CD4-positive, alpha-beta T cell treated with Interferon gamma for 1 hour (primary cell): ENCODE measurements around the gene EML2.
"Not testable (repeated sequence)": the region's sequence is repeated elsewhere in the genome, so short reads cannot be mapped to it uniquely, and the experiment has no call there.

ENCODE experiments used
- DNase-seq: peaks from one replicate; pipeline ENCODE4 v3.0.0-alpha.2; 2020

The EML2 gene

GRCh38 chr19:45638930-45639729 is at the start of gene EML2:
Gene EML2 (minus strand): TSS chr19:45639397. CDS start chr19:45639376, 21 bp downstream.
- DNase-seq: peak; percentile 37

GRCh38 chr19:45687599-45687998 is 48.4 kb upstream of the EML2 start:
- no peak for DNase-seq

GRCh38 chr19:45685045-45685444 is 45.8 kb upstream of the EML2 start:
- DNase-seq: not testable (repeated sequence)

- DNase-seq: no peak
Observed at GRCh38 chr19:45682908-45683307, 43.7 kb upstream of the EML2 start.

- DNase-seq: no peak
Observed at GRCh38 chr19:45682117-45682516, 42.9 kb upstream of the EML2 start.

DNA sequence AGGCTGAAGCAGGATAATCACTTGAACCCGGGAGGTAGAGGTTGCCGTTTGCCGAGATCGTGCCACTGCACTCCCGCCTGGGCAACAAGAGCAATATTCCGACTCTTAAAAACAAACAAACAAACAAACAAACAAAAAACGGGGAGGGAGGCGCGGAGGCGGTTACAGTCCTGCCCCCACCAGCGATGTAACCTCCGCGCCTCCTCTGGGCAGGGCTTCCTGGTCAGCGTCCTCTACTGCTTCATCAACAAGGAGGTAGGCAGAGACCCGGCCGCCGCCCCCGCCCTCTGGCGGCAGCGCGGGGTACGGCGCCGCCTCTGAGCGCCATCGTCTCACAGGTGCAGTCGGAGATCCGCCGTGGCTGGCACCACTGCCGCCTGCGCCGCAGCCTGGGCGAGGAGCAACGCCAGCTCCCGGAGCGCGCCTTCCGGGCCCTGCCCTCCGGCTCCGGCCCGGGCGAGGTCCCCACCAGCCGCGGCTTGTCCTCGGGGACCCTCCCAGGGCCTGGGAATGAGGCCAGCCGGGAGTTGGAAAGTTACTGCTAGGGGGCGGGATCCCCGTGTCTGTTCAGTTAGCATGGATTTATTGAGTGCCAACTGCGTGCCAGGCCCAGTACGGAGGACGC is 42.3 kb upstream of the EML2 start:
- peak; percentile 87 for DNase-seq

DNA sequence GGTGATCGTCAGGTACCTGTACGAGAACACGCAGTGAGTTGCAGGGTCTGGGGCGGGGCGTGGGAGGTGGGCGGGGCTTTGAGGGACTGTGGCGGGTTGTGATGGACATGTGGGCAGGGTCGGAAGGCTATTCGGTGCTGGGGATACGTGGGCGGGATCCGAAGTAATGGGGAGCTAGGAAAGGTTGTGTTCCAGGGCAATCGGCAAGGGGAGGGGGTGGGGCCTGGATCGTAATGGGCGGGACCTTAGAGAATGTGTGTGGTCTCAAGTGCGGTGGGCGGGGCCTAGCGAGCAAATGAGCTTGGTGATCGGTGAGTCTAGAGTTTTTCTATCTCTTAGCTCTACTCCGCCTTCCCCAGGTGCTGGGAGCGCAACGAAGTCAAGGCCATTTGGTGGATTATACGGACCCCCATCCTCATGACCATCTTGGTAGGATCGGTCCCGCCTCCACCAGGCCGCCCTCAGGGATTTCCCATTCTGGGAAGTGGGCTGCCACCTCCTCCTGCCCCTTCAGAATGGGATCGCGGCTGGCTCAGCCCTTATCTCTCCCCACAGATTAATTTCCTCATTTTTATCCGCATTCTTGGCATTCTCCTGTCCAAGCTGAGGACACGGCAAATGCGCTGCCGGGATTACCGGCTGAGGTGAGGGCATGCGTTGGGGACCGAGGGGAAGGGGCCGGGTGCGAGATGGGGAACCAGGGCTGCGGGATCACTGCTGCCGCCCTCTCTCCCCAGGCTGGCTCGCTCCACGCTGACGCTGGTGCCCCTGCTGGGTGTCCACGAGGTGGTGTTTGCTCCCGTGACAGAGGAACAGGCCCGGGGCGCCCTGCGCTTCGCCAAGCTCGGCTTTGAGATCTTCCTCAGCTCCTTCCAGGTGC is 38.4 kb upstream of the EML2 start:
- peak; percentile 86 for DNase-seq

GRCh38 chr19:45676851-45677263 is 37.7 kb upstream of the EML2 start:
- peak; percentile 34 for DNase-seq

DNA sequence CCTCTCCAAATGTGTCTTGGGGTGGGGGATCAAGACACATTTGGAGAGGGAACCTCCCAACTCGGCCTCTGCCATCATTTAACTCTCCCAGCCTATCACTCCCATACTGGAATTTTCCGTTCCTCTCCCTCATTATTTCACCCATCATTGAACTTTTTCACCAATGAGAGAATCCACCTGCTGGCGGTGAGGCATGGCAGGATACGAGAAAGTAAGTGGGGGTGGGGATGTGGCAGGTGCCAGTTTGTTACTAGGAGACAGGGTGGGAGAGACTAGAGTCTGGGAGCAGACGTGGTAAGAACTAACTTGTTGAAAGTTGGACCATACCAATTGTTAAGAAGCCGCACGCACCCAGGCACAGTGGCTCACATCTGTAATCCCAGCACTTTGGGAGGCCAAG is 35.7 kb upstream of the EML2 start:
- no peak for DNase-seq

DNA sequence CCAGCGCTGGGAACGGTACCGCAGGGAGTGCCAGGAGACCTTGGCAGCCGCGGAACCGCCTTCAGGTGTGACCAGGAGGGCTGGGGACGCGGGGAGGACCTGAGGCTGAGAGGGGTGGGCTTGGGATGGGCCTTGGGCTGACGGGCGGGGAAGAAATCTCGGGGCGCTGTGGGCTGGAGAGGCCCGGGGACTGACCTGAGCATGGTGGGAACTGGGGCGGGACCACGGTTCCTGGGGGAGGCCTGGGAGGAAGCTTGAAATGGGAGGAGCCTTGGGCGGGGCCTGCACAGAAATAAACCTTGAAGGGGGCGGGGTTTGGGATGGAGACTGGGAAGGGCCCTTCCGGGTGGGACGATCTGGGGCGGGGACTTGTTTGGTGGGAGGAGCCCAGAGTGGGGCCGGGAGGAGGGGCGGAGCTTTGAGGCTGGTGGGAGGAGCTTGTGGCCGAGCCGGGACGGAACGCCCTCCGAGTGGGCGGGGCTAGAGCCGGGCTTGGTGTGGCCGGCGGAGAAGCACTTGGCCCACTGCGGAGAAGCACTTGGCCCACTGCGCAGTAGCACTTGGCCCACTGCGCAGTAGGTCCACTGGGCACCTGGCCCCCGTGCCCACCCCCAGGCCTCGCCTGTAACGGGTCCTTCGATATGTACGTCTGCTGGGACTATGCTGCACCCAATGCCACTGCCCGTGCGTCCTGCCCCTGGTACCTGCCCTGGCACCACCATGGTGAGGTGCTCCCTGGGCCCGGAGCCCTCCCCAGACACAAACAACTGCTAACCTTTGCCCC is 31.7 kb upstream of the EML2 start:
- peak; percentile 58 for DNase-seq

DNA sequence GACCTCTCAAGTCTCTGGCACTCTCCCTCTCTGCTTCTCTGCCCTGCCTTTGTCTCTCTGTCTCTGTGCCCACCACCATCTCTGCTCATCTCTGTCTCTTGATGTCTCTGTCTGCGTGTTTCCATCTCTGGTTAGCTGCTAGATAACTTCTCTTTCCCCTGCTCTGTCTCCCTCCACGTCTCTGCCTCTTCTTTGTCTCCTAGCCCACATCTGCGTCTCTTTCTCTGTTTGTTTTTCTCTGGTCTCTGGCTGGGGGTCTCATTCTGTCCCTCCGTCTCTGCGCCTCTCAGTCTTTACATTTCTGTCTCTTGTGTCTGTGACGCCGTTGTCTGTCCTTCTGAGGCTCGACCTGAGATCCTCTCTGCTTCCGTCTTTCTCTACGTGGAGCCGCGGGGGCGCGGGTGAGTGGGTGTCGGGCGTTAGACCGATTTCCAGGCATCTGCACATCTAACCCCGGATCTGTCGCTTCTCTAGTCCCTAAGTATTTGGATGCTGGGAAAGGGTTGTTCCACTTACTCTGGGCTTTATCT is 29.2 kb upstream of the EML2 start:
- DNase-seq: no peak

GRCh38 chr19:45667620-45668341 is 28.6 kb upstream of the EML2 start, which contains the start of gene GIPR:
Gene GIPR (plus strand): TSS chr19:45668221. CDS start chr19:45669521, 1,300 bp downstream.
- peak; percentile 52 for DNase-seq

GRCh38 chr19:45664575-45664974 is 25.4 kb upstream of the EML2 start:
- no peak for DNase-seq

- DNase-seq: no peak
Observed at GRCh38 chr19:45663800-45664199, 24.6 kb upstream of the EML2 start.

- no peak for DNase-seq
Observed at GRCh38 chr19:45660636-45661035, 21.4 kb upstream of the EML2 start.

- no peak for DNase-seq
Observed at GRCh38 chr19:45659096-45659729, 20.0 kb upstream of the EML2 start.

DNA sequence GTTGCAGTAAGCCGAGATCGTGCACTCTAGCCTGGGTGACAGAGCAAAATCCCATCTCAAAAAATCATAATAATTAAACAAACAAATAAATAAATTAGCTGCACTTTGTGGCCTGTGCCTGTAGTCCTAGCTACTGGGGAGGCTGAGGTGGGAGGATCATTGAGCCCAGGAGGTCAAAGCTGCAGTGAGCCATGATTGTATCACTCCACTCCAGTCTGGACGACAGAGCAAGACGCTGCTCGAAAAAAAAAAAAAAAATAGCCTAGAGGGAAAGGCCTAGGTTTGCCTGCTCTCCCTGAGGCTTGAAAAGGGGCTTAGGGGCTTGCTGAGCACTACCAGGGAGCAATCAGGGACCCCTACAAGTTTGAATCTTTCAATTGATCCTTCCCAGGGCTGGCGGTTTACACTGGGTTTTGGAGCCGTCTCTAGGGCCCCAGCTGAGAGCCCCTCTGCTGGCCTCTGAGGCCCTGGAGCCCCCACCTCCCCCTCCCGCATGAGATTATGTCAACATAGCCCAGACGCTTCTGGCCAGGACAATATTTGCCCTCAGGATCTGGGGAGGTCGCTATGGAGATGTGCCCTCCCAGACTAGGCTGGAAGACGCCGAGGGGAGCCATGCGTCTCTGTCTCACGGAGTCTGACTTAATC is 18.4 kb upstream of the EML2 start:
- DNase-seq: no peak

DNA sequence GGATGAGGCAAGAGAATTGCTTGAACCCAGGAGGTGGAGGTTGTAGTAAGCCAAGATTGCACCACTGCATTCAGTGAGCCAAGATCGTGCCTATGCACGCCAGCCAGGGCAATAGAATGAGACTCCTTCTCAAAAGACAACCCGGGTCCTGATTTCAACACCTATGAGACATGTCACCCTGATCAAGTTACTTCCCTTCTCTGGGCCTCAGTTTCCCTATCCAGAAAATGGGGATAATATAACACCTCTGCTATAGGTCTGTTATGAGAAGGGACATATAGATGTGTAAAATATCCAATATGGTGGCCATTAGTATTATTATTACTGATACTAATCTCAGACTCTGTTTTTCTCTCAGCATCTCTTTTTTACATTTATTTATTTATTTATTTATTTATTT is 15.9 kb upstream of the EML2 start:
- no peak for DNase-seq

- DNase-seq: no peak
Observed at GRCh38 chr19:45653634-45654033, 14.4 kb upstream of the EML2 start.

DNA sequence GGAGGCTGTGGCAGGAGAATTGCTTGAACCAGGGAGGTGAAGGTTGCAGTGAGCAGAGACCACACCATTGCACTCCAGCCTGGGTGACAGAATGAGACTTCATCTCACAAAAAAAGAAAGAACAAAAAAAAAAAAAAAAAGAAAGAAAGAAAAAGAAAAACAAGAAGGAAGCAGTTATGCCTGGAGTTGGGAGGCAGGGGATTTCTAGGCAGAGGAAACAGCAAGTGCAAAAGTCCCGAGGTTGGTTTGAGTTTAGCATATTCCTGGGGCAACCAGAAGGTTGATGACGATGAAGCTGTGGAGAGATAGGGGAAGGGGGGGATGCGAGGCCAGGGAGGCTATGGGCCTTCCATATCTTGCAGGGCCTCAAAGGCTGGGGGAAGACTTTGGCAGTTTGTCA is 11.5 kb upstream of the EML2 start:
- no peak for DNase-seq

- DNase-seq: no peak
Observed at GRCh38 chr19:45646345-45646698, 7.1 kb upstream of the EML2 start.
